ENCODE data around the gene KDM4B.

Gene KDM4B

GRCh38 chr19:4984438-4984990 lies 15.6 kb downstream of the KDM4B start:
- no peak overlapping the region for H3K4me3 ChIP-seq (ENCODE audit: control insufficient read depth, low read depth, low read length)
- DNase-seq (ENCODE audit: low read depth), result no peak
- TF ChIP-seq CTCF (IDR thresholded peaks at IDR 0.05; ENCODE audit: control insufficient read depth, insufficient read depth, low read depth, low read length, missing control alignments), result no peak

GRCh38 chr19:4985551-4985991 lies 16.7 kb downstream of the KDM4B start:
- no peak for TF ChIP-seq CTCF (IDR thresholded peaks at IDR 0.05; ENCODE audit: control insufficient read depth, insufficient read depth, low read depth, low read length, missing control alignments)
- DNase-seq (ENCODE audit: low read depth), result no peak
- no peak overlapping the region for H3K4me3 ChIP-seq (ENCODE audit: control insufficient read depth, low read depth, low read length)

- H3K4me3 ChIP-seq (ENCODE audit: control insufficient read depth, low read depth, low read length), result no peak overlapping the region
- TF ChIP-seq CTCF (IDR thresholded peaks at IDR 0.05; ENCODE audit: control insufficient read depth, insufficient read depth, low read depth, low read length, missing control alignments), result no peak
Observed at GRCh38 chr19:4986056-4986455, 17.1 kb downstream of the KDM4B start.

GRCh38 chr19:4986471-4986891 lies 17.6 kb downstream of the KDM4B start:
- no peak for TF ChIP-seq CTCF (IDR thresholded peaks at IDR 0.05; ENCODE audit: control insufficient read depth, insufficient read depth, low read depth, low read length, missing control alignments)
- H3K4me3 ChIP-seq (ENCODE audit: control insufficient read depth, low read depth, low read length), result no peak overlapping the region
- DNase-seq (ENCODE audit: low read depth), result no peak

More at GRCh38 chr19:4986056-4986455, 17.1 kb downstream of the KDM4B start:
- no peak for DNase-seq (ENCODE audit: low read depth)

- DNase-seq (ENCODE audit: low read depth), result no peak
- no peak for TF ChIP-seq CTCF (IDR thresholded peaks at IDR 0.05; ENCODE audit: control insufficient read depth, insufficient read depth, low read depth, low read length, missing control alignments)
- no peak overlapping the region for H3K4me3 ChIP-seq (ENCODE audit: control insufficient read depth, low read depth, low read length)
Observed at GRCh38 chr19:4987256-4987655, 18.3 kb downstream of the KDM4B start.

GRCh38 chr19:4987692-4988370 lies 18.9 kb downstream of the KDM4B start:
- no peak for TF ChIP-seq CTCF (IDR thresholded peaks at IDR 0.05; ENCODE audit: control insufficient read depth, insufficient read depth, low read depth, low read length, missing control alignments)
- DNase-seq (ENCODE audit: low read depth), result no peak
- no peak overlapping the region for H3K4me3 ChIP-seq (ENCODE audit: control insufficient read depth, low read depth, low read length)
